ENCODE data around the gene TMEM168.
"Not testable (repeated sequence)": the region's sequence is repeated elsewhere in the genome, so short reads cannot be mapped to it uniquely, and the experiment has no call there.

TMEM168 gene

GRCh38 chr7:112789817-112790585, at the start of gene TMEM168:
TMEM168 (minus strand) TSS chr7:112790393; CDS start chr7:112784825, 5,568 bp downstream.
- DNase-seq (ENCODE audit: low read depth), result peak; percentile 18
- TF ChIP-seq CTCF (conservative IDR thresholded peaks at IDR 0.05; ENCODE audit: low read depth, low read length), result peak; percentile 8
- H3K4me3 ChIP-seq (ENCODE audit: low read length), result peak within 1 kb of the TSS; percentile 79

- not testable (repeated sequence) for H3K4me3 ChIP-seq (ENCODE audit: low read length); DNase-seq (ENCODE audit: low read depth)
These were observed 45.7 kb upstream of the TMEM168 start for GRCh38 chr7:112835928-112836327.

- no peak overlapping the region for H3K4me3 ChIP-seq (ENCODE audit: low read length)
- no peak for TF ChIP-seq CTCF (conservative IDR thresholded peaks at IDR 0.05; ENCODE audit: low read depth, low read length)
- no peak for DNase-seq (ENCODE audit: low read depth)
These were observed 42.9 kb upstream of the TMEM168 start for GRCh38 chr7:112833082-112833481.

GRCh38 chr7:112830769-112831168, 40.6 kb upstream of the TMEM168 start:
- H3K4me3 ChIP-seq (ENCODE audit: low read length), result no peak overlapping the region
- TF ChIP-seq CTCF (conservative IDR thresholded peaks at IDR 0.05; ENCODE audit: low read depth, low read length), result no peak
- DNase-seq (ENCODE audit: low read depth), result no peak

- no peak overlapping the region for H3K4me3 ChIP-seq (ENCODE audit: low read length)
- DNase-seq (ENCODE audit: low read depth), result no peak
- TF ChIP-seq CTCF (conservative IDR thresholded peaks at IDR 0.05; ENCODE audit: low read depth, low read length), result no peak
These were observed 38.5 kb upstream of the TMEM168 start for GRCh38 chr7:112828696-112829095.

- DNase-seq (ENCODE audit: low read depth), result no peak
- no peak overlapping the region for H3K4me3 ChIP-seq (ENCODE audit: low read length)
- no peak for TF ChIP-seq CTCF (conservative IDR thresholded peaks at IDR 0.05; ENCODE audit: low read depth, low read length)
These were observed 31.2 kb upstream of the TMEM168 start for GRCh38 chr7:112821345-112821744.

- no peak for DNase-seq (ENCODE audit: low read depth)
- H3K4me3 ChIP-seq (ENCODE audit: low read length), result no peak overlapping the region
- no peak for TF ChIP-seq CTCF (conservative IDR thresholded peaks at IDR 0.05; ENCODE audit: low read depth, low read length)
These were observed 29.3 kb upstream of the TMEM168 start for GRCh38 chr7:112819536-112819935.
